Measurements from ENCODE around the gene GSK3B. TPM values are rescaled to one million over a fixed set of nuclear protein-coding genes. Genes with fewer than 3 reads are reported as not detected.

GSK3B gene
- total and polyA plus RNA-seq, 8 donors, result 6.2 to 59.1 (median 15.6) TPM

DNA sequence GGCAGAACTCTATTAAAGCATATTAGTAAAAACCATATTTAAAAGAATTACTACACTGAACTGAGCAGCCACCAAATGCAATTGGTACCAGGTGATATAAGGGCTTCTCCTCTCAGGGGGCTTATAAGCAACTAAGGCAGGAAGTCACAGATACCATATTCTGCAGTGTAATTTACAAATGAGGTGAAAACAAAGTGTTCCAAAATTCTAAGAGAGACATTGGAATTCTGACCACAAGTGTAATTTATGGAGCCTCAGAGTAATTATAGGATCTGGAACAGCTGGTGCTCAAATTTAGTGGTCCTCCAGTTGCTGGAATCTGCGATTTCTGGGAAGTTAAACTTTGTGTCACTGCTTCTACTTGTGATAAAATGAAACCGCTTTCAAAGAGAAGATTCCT, 315.4 kb downstream of the GSK3B start:
- no peaks in the 10 kb centered on the region for H3K4me1 ChIP-seq
- intact Hi-C loops (cut with DNase I; ENCODE audit: low total_unique reads), result no loop called here
- H3K27ac ChIP-seq, result no peak overlapping the region
- no peak for DNase-seq
- no peak overlapping the region for H3K4me3 ChIP-seq
- 69 to 92% (median 86%) methylated on average over 2 of the region's 2 CpGs for whole genome bisulfite sequencing, 5 donors
- H3K27me3 ChIP-seq, result no peaks in the 10 kb centered on the region
- peaks cover 0 to 18% (median 2%) of the 10 kb centered on the region in 4 donors for H3K9me3 ChIP-seq
- H3K36me3 ChIP-seq, result no peaks in the 10 kb centered on the region
- TF ChIP-seq EP300 (IDR thresholded peaks at IDR 0.05), result no peak
- TF ChIP-seq POLR2AphosphoS5 (IDR thresholded peaks at IDR 0.05), result no peak
- TF ChIP-seq, protein P1, sequence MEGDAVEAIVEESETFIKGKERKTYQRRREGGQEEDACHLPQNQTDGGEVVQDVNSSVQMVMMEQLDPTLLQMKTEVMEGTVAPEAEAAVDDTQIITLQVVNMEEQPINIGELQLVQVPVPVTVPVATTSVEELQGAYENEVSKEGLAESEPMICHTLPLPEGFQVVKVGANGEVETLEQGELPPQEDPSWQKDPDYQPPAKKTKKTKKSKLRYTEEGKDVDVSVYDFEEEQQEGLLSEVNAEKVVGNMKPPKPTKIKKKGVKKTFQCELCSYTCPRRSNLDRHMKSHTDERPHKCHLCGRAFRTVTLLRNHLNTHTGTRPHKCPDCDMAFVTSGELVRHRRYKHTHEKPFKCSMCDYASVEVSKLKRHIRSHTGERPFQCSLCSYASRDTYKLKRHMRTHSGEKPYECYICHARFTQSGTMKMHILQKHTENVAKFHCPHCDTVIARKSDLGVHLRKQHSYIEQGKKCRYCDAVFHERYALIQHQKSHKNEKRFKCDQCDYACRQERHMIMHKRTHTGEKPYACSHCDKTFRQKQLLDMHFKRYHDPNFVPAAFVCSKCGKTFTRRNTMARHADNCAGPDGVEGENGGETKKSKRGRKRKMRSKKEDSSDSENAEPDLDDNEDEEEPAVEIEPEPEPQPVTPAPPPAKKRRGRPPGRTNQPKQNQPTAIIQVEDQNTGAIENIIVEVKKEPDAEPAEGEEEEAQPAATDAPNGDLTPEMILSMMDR (IDR thresholded peaks at IDR 0.05), result no peak
- no peak for TF ChIP-seq POLR2A (IDR thresholded peaks at IDR 0.05)

DNA sequence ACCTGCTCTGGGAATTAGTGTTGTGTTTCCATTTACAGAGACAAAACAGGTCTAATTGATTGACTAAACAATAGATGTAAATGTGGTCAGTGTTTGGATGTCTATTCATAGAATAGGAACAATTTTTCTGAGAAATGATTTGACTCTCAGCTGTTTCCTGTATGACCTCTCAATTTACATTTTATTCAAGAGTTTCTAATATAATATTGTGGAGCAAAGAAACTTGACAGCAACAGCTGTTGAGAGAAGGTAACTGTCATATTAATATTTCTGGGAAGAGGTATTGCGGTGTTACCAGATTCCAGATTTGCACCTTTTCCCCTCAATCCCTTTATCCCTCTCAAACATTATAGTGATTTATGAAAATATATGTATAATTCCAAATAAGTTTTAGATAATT, 316.1 kb downstream of the GSK3B start:
- no peaks in the 10 kb centered on the region for H3K4me1 ChIP-seq
- no peak for DNase-seq
- no peak for TF ChIP-seq POLR2A (IDR thresholded peaks at IDR 0.05)
- no peak for TF ChIP-seq EP300 (IDR thresholded peaks at IDR 0.05)
- TF ChIP-seq POLR2AphosphoS5 (IDR thresholded peaks at IDR 0.05), result no peak
- TF ChIP-seq, protein P1 (IDR thresholded peaks at IDR 0.05), result no peak
- H3K36me3 ChIP-seq, result no peaks in the 10 kb centered on the region
- 94 to 100% (median 98%) methylated on average over 1 of the region's 1 CpG for WGBS, 5 donors
- H3K27me3 ChIP-seq, result no peaks in the 10 kb centered on the region
- H3K9me3 ChIP-seq, result peaks cover 0 to 18% (median 2%) of the 10 kb centered on the region in 4 donors
- H3K4me3 ChIP-seq, result no peak overlapping the region
- intact Hi-C loops (cut with DNase I; ENCODE audit: low total_unique reads), result no loop called here
- H3K27ac ChIP-seq, result no peak overlapping the region

DNA sequence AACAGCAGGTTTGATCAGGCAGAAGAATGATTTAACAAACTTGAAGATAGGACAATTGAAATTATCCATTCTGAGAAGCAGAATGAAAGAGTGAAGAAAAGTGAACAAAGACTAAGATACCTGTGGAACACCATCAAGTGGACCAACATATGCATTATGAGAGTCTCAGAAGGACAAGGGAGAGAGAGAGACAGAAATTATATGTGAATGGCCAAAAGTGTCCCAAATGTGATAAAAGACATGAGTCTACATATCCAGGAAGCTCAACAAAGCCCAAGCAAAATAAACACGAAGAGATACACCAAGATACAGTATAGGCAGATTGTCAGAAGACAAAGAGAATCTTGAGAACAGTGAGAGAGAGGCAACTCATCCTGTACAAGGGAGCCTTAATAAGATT, 317.9 kb downstream of the GSK3B start:
- H3K27ac ChIP-seq, result no peak overlapping the region
- no peak for TF ChIP-seq POLR2A (IDR thresholded peaks at IDR 0.05)
- TF ChIP-seq, protein P1 (IDR thresholded peaks at IDR 0.05), result no peak
- no peak for TF ChIP-seq POLR2AphosphoS5 (IDR thresholded peaks at IDR 0.05)
- TF ChIP-seq EP300 (IDR thresholded peaks at IDR 0.05), result no peak
- no peak for DNase-seq
- peaks cover 0 to 18% (median 2%) of the 10 kb centered on the region in 4 donors for H3K9me3 ChIP-seq
- intact Hi-C loops (cut with DNase I; ENCODE audit: low total_unique reads), result no loop called here
- H3K36me3 ChIP-seq, result no peaks in the 10 kb centered on the region
- 48 to 59% (median 53%) methylated on average over 1 of the region's 1 CpG for WGBS, 5 donors
- no peaks in the 10 kb centered on the region for H3K27me3 ChIP-seq
- H3K4me1 ChIP-seq, result no peaks in the 10 kb centered on the region
- H3K4me3 ChIP-seq, result no peak overlapping the region

DNA sequence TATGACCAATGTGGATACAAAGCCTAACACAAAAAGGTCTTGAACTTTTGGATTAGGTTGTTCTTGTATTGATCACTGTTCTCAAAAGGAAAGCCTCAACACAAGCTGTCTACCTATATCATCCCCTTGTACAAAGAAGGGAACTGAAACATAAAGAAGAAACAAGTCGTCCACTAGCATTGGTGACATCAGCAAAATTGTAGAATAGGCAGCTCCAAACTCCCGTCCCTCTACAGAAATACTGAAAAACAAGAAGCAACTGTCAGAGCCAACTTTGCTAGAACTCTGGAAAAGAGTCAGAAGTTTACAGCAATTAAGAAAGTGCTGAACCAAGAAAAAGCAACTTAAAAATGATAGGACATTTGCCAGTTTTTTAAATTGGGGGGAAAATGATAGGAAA, 319.8 kb downstream of the GSK3B start:
- DNase-seq, result peak in 1 of 2 donors; percentile 15
- 54 to 70% (median 58%) methylated on average over 2 of the region's 2 CpGs for WGBS, 5 donors
- no peak overlapping the region for H3K4me3 ChIP-seq
- no peak overlapping the region for H3K27ac ChIP-seq
- H3K9me3 ChIP-seq, result peaks cover 0 to 18% (median 2%) of the 10 kb centered on the region in 4 donors
- H3K27me3 ChIP-seq, result no peaks in the 10 kb centered on the region
- no peaks in the 10 kb centered on the region for H3K36me3 ChIP-seq
- H3K4me1 ChIP-seq, result no peaks in the 10 kb centered on the region
- TF ChIP-seq POLR2AphosphoS5 (IDR thresholded peaks at IDR 0.05) (no peak), EP300 (IDR thresholded peaks at IDR 0.05) (no peak), POLR2A (IDR thresholded peaks at IDR 0.05) (no peak)
- TF ChIP-seq, protein P1 (IDR thresholded peaks at IDR 0.05), result no peak
- intact Hi-C loops (cut with DNase I; ENCODE audit: low total_unique reads), result no loop called here

Small RNA genes within 50 kb of the gene (small RNA-seq; reads per million reads assigned to genes)
- 0 to 0.07 (median 0) reads per million in 4 donors for gene RN7SL397P
- 0 reads per million in 4 donors for gene RN7SL762P

Other genes starting within 250 kb of the GSK3B start
- under 1 TPM in 2 of 5 donors, not detected in 3; 0.37 to 0.89 TPM for gene GPR156, start 190.8 kb upstream of the GSK3B start, total RNA-seq
- under 1 TPM in 1 of 3 donors, not detected in 2; 0.13 TPM for gene GPR156, start 190.8 kb upstream of the GSK3B start, polyA plus RNA-seq

All from stomach (tissue), 9 donors.